Measurements from ENCODE around the gene MAJIN. TPM values are rescaled to one million over a fixed set of nuclear protein-coding genes. Genes with fewer than 3 reads are reported as not detected.
A peak's percentile ranks its signal among the peaks of the same experiment; 100 is the strongest.

Gene MAJIN
- total and polyA plus RNA-seq, 10 of the 15 experiments (the other 5 are each of a cell fraction or from before 2014, with no cell fraction given), result 0.10 TPM; not detected in 9

DNA sequence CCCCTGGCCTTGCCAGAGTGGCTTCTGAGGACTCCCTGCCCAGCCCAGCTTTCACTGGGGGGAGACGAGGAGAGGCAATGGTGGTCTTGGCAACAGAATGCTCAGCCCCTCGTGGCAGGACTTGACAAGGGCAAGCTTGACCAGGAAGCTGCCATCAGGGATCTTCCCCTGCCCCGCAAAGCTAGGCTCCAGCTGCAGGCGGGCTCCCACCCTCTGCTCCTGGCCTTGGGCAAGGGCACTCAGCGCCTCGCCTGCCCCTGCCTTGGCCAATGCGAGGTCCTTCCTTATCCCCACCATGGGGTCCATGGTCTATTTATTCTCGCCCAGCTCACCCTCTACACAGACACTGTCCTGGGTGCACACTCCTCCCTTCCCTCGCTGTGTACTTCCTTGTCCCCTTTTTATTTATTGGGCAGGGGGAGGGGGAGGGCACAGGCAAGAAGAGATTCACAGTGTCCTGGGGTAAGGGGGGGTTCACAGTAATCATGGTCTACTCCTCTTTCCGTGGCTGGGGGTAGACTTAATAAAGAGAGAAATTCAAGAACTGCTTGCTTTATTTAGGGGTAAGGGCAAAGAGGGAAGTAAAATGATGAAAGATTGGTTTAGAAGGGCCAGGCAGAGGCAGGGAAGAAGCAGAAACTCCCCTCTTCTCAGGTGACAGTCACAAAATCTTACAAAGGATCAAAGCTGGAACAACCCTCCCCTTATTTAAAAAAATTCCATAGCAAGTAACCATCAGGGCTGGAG is 37.8 kb downstream of the MAJIN start (continued):
- TF ChIP-seq, protein P1, sequence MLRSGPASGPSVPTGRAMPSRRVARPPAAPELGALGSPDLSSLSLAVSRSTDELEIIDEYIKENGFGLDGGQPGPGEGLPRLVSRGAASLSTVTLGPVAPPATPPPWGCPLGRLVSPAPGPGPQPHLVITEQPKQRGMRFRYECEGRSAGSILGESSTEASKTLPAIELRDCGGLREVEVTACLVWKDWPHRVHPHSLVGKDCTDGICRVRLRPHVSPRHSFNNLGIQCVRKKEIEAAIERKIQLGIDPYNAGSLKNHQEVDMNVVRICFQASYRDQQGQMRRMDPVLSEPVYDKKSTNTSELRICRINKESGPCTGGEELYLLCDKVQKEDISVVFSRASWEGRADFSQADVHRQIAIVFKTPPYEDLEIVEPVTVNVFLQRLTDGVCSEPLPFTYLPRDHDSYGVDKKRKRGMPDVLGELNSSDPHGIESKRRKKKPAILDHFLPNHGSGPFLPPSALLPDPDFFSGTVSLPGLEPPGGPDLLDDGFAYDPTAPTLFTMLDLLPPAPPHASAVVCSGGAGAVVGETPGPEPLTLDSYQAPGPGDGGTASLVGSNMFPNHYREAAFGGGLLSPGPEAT (IDR thresholded peaks at IDR 0.05; ENCODE audit: low read depth), result no peak
- TF ChIP-seq YY1 (IDR thresholded peaks at IDR 0.05; ENCODE audit: low read depth, low read length), result no peak
- TF ChIP-seq, protein P2, sequence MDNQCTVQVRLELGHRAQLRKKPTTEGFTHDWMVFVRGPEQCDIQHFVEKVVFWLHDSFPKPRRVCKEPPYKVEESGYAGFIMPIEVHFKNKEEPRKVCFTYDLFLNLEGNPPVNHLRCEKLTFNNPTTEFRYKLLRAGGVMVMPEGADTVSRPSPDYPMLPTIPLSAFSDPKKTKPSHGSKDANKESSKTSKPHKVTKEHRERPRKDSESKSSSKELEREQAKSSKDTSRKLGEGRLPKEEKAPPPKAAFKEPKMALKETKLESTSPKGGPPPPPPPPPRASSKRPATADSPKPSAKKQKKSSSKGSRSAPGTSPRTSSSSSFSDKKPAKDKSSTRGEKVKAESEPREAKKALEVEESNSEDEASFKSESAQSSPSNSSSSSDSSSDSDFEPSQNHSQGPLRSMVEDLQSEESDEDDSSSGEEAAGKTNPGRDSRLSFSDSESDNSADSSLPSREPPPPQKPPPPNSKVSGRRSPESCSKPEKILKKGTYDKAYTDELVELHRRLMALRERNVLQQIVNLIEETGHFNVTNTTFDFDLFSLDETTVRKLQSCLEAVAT (IDR thresholded peaks at IDR 0.05), result no peak
- no peak for TF ChIP-seq SMARCA5 (IDR thresholded peaks at IDR 0.05)

DNA sequence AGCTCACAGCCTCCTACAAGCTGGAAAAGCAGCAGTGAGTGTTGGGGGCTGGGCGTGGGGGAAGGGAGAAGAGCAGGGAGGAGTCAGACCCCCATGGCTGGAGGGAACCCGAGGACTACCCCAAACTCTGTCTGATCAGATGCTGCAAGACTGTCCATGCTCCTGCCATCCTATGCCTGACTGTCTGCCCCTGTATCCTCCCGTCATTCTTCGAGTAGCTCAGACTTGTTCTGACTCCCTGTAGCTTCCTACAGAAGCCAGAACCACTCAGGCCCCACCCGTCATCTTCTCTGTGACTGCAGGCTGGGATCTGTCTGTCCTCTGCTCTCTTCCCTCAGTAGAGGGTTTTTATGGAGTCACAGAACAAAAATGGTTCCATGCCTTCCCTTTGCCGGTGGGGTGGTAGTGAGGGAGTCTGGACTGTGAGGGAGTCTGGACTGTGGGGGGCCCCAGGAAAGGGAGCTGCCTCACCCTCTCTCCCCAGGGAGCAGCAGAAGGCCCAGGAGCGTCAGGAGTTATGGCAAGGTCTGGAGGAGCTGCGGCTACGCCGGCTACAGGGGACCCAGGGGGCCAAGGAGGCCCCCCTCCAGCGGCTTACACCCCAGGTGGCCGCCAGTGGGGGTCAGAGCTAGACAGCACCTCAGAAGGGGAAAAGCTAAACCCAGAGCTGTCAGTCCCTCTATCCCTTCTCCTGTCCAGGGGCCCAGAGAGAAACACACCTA is 38.5 kb downstream of the MAJIN start:
- BruUV-seq (replicated peaks), result TSS peak; percentile 41
- Histone ChIP-seq H3K9me3 (replicated peaks; ENCODE audit: control insufficient read depth, insufficient read depth, low read length) (no peaks in the 10 kb centered on the region), H3K27me3 (replicated peaks in 1 of 2; ENCODE audit: control insufficient read depth in 2 of 2, insufficient read depth in 2 of 2, low read length in 1 of 2) (no peaks in the 10 kb centered on the region), H4K20me1 (ENCODE audit: control insufficient read depth, insufficient read depth) (no peaks in the 10 kb centered on the region), H3K4me1 (ENCODE audit: control insufficient read depth, insufficient read depth, low read length) (no peaks in the 10 kb centered on the region), H3K27ac (ENCODE audit: control insufficient read depth, insufficient read depth) (no peak overlapping the region), H3K4me2 (ENCODE audit: control insufficient read depth, insufficient read depth) (no peak overlapping the region), H3K4me3 (no peak overlapping the region), H3K9ac (ENCODE audit: control insufficient read depth, insufficient read depth, low read length) (no peak overlapping the region), H3K36me3 (ENCODE audit: control insufficient read depth in 2 of 2, insufficient read depth in 2 of 2, low read length in 1 of 2) (no peaks in the 10 kb centered on the region; a peak in 1 of 4 replicates), H3K79me2 (ENCODE audit: control insufficient read depth, insufficient read depth, low read length) (no peaks in the 10 kb centered on the region), H2AFZ (ENCODE audit: control insufficient read depth, low read depth, low read length) (no peak overlapping the region)
- intact Hi-C loops (cut with micrococcal nuclease; ENCODE audit: unreplicated experiment) (no loop called here), in situ Hi-C loops (cut with MboI) (no loop called here)
- ATAC-seq (no peak), FAIRE-seq (no peak), DNase-seq (ENCODE audit: low read depth, low spot score) (no peak)
- ChIA-PET RAD21 (ENCODE audit: unreplicated experiment) (no interaction called here), CTCF (interaction anchor here (0.5 to 1.6 kb wide), 3 partner anchors 11 to 595 kb away, joined by 3 read pairs; no protein-coding TSS in a partner anchor), SMC1A (ENCODE audit: uncharacterized antibody, unreplicated experiment) (interaction anchor here (1.0 kb wide), 1 partner anchor 9 kb away, joined by 3 read pairs; the partner anchor contains the start of gene PPP2R5B), POLR2A (no interaction called here)
- 65% methylated on average over 12 of the region's 12 CpGs for WGBS (ENCODE audit: insufficient coverage, insufficient replicate concordance, low lambda C conversion rate, missing lambda C conversion rate)
- TF ChIP-seq, protein P3, sequence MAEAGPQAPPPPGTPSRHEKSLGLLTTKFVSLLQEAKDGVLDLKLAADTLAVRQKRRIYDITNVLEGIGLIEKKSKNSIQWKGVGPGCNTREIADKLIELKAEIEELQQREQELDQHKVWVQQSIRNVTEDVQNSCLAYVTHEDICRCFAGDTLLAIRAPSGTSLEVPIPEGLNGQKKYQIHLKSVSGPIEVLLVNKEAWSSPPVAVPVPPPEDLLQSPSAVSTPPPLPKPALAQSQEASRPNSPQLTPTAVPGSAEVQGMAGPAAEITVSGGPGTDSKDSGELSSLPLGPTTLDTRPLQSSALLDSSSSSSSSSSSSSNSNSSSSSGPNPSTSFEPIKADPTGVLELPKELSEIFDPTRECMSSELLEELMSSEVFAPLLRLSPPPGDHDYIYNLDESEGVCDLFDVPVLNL (IDR thresholded peaks at IDR 0.05; ENCODE audit: low read depth, low read length), result no peak
- TF ChIP-seq YBX1 (IDR thresholded peaks at IDR 0.05) (no peak), DPF2 (IDR thresholded peaks at IDR 0.05) (no peak), NBN (IDR thresholded peaks at IDR 0.05) (no peak), MEF2A (IDR thresholded peaks at IDR 0.05; ENCODE audit: insufficient read depth, low read depth, low read length) (no peak), FOXM1 (IDR thresholded peaks at IDR 0.05; ENCODE audit: low read depth, low read length) (no peak)
- TF ChIP-seq, protein P4, sequence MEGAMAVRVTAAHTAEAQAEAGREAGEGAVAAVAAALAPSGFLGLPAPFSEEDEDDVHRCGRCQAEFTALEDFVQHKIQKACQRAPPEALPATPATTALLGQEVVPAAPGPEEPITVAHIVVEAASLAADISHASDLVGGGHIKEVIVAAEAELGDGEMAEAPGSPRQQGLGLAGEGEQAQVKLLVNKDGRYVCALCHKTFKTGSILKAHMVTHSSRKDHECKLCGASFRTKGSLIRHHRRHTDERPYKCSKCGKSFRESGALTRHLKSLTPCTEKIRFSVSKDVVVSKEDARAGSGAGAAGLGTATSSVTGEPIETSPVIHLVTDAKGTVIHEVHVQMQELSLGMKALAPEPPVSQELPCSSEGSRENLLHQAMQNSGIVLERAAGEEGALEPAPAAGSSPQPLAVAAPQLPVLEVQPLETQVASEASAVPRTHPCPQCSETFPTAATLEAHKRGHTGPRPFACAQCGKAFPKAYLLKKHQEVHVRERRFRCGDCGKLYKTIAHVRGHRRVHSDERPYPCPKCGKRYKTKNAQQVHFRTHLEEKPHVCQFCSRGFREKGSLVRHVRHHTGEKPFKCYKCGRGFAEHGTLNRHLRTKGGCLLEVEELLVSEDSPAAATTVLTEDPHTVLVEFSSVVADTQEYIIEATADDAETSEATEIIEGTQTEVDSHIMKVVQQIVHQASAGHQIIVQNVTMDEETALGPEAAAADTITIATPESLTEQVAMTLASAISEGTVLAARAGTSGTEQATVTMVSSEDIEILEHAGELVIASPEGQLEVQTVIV (IDR thresholded peaks at IDR 0.05; ENCODE audit: borderline replicate concordance, partially characterized antibody), result no peak
